Activated T-helper 1 cell treated with anti-CD3 and anti-CD28 coated beads, Interleukin-12 subunit alpha, Interleukin-12 subunit beta, Interleukin-2, Interleukin-4 antibody, amounts not matched to agents 30 ng/mL and 10 ng/mL and 1 ng/mL, durations not matched to agents 14 hours and 24 hours and 36 hours (primary cell): ENCODE data around the gene MYO1H. TPM values are rescaled to one million over a fixed set of nuclear protein-coding genes. Genes with fewer than 3 reads are reported as not detected.

Experiments used
- DNase-seq: peaks from one replicate; pipeline ENCODE4 v3.0.0; 2021; ENCODE audit warnings: low spot score
- H3K27ac Mint-ChIP-seq: one replicate; pipeline ENCODE4 v1.8.0; 2021; ENCODE audit warnings: mild to moderate bottlenecking, mixed read lengths
- H3K27me3 Mint-ChIP-seq: one replicate; pipeline ENCODE4 v1.8.0; 2022; ENCODE audit warnings: mild to moderate bottlenecking, moderate library complexity, mixed read lengths; ENCODE audit not compliant: insufficient read depth
- H3K36me3 Mint-ChIP-seq: one replicate; pipeline ENCODE4 v1.8.0; 2021; ENCODE audit warnings: low read depth, mixed read lengths
- H3K4me1 Mint-ChIP-seq: one replicate; pipeline ENCODE4 v1.8.0; 2021; ENCODE audit warnings: low read depth, mixed read lengths
- H3K4me3 Mint-ChIP-seq: one replicate; pipeline ENCODE4 v1.8.0; 2021; ENCODE audit warnings: mild to moderate bottlenecking, moderate library complexity, mixed read lengths
- H3K9me3 Mint-ChIP-seq: one replicate; pipeline ENCODE4 v1.8.0; 2021; ENCODE audit warnings: mixed read lengths
- intact Hi-C: fragments of 100-400 bp; cut with micrococcal nuclease; formaldehyde crosslinking; loops from one replicate; pipeline ENCODE4 v1.15.1; 2024
- total RNA-seq: library from RNA; stranded (reverse); gene quantifications from 2 replicates; pipeline ENCODE4 v1.2.3, GENCODE V29; 2022

Gene MYO1H
- total RNA-seq, 1 donor from 2014 or later: not detected

DNA sequence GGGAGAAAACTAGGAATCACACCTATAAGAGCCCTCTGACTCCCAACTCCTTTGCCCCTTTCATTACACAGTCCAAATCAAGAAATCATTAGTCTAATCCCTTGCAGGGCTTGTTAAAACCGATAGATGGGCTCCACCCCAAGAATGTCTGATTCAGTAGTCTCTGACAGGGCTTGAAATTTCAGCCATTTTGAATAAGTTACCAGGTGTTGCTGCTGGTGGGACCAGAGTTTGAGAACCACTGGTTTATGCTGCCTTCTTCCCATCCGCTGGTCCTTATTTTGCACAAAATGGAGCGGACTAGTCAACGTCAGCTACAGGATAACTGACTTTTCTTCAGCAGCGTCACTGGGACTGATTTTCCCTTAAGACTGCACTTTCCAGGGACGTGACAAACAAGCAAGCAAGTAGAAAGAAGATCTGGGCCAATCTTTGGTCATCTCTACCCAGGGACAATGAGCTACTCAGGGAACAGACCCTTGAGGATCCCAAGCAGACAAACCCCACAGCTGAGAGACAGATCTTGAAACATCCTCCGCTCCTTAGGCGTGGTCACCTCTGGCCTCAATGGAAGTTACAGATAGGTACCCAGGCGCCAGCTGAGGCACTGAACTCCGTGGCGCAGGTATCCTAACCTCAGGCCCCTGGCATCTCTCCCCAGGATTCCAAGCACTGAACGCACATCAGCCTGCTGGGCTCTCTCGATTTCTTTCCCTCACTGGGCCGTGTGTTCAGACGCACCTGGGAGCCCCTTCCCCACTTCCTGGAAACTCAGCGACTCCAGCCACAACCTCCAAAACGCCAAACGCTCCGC, 128.5 kb downstream of the MYO1H start:
- H3K36me3 Mint-ChIP-seq: peaks cover 2% of the 10 kb centered on the region
- no peaks in the 10 kb centered on the region for H3K9me3 Mint-ChIP-seq
- intact Hi-C loops: loop anchor here (2.0 to 10.0 kb wide), 5 partner anchors 43 to 1789 kb away; partner anchors contain the start of genes ALKBH2, PPTC7, PWP1 and USP30
- H3K27me3 Mint-ChIP-seq: no peaks in the 10 kb centered on the region
- no peak for DNase-seq
- H3K4me3 Mint-ChIP-seq: peak overlapping the region; percentile 94
- peaks cover 40% of the 10 kb centered on the region for H3K4me1 Mint-ChIP-seq
- H3K27ac Mint-ChIP-seq: peak overlapping the region; percentile 98

DNA sequence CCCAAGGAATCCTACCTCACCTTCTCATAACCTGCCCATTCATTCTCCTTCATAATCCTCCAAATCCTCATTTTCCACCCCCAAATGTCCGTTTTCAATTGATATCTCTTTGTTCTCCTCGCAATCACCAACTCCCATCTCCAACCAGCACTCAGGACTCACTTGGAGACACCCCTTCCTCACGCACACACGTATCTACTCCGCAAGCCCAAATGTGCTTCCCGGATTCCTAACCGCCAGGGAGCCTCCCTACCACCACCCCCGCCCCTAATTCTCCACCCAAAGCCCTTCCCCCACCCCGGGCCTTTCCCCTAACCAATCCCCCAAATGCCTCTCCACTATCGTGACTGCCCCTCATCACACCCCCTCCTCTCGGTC, 129.1 kb downstream of the MYO1H start:
- intact Hi-C loops: loop anchor here (1.0 to 10.0 kb wide), 9 partner anchors 44 to 1789 kb away; partner anchors contain the start of genes ALKBH2, FAM222A, GLTP and MMAB
- Mint-ChIP-seq H3K4me1 (peaks cover 40% of the 10 kb centered on the region), H3K27ac (peak overlapping the region; percentile 98), H3K36me3 (peaks cover 2% of the 10 kb centered on the region), H3K27me3 (no peaks in the 10 kb centered on the region), H3K4me3 (peak overlapping the region; percentile 94), H3K9me3 (no peaks in the 10 kb centered on the region)
- DNase-seq: no peak

- H3K9me3 Mint-ChIP-seq: no peaks in the 10 kb centered on the region
- H3K4me1 Mint-ChIP-seq: peaks cover 40% of the 10 kb centered on the region
- peak within 1 kb of the TSS; percentile 94 for H3K4me3 Mint-ChIP-seq
- no peaks in the 10 kb centered on the region for H3K27me3 Mint-ChIP-seq
- intact Hi-C loops: loop anchor here (1.0 to 10.0 kb wide), 9 partner anchors 45 to 1790 kb away; partner anchors contain the start of genes ALKBH2, FAM222A, GLTP and MMAB
- DNase-seq: peak; percentile 84
- peak within 1 kb of the TSS; percentile 98 for H3K27ac Mint-ChIP-seq
- peaks cover 2% of the 10 kb centered on the region for H3K36me3 Mint-ChIP-seq
Observed at GRCh38 chr12:109477185-109477962, 129.7 kb downstream of the MYO1H start, which contains the start of the genes KCTD10 and UBE3B. Gene KCTD10, minus strand, starts transcription at chr12:109477300. Its CDS starts 38 bp downstream, at chr12:109477262. Gene UBE3B, plus strand, starts transcription at chr12:109477634. Its CDS starts 5,918 bp downstream, at chr12:109483552.

- peaks cover 2% of the 10 kb centered on the region for H3K36me3 Mint-ChIP-seq
Observed at GRCh38 chr12:109477963-109478315, 130.2 kb downstream of the MYO1H start.

GRCh38 chr12:109479761-109480160, 132.1 kb downstream of the MYO1H start:
- Mint-ChIP-seq H3K36me3 (peaks cover 7% of the 10 kb centered on the region), H3K4me3 (no peak overlapping the region), H3K27ac (no peak overlapping the region), H3K9me3 (no peaks in the 10 kb centered on the region), H3K4me1 (peaks cover 34% of the 10 kb centered on the region), H3K27me3 (no peaks in the 10 kb centered on the region)
- no peak for DNase-seq
- intact Hi-C loops: loop anchor here (5.0 to 10.0 kb wide), 3 partner anchors 425 to 1792 kb away; partner anchors contain the start of genes PPTC7, PWP1 and USP30

More at GRCh38 chr12:109477963-109478315, 130.2 kb downstream of the MYO1H start:
- Mint-ChIP-seq H3K4me1 (peaks cover 40% of the 10 kb centered on the region), H3K4me3 (peak overlapping the region; percentile 94), H3K27me3 (no peaks in the 10 kb centered on the region), H3K27ac (peak overlapping the region; percentile 98), H3K9me3 (no peaks in the 10 kb centered on the region)
- no peak for DNase-seq
- intact Hi-C loops: loop anchor here (1.0 to 10.0 kb wide), 9 partner anchors 45 to 1791 kb away; partner anchors contain the start of genes ALKBH2, FAM222A, GLTP and MMAB

DNA sequence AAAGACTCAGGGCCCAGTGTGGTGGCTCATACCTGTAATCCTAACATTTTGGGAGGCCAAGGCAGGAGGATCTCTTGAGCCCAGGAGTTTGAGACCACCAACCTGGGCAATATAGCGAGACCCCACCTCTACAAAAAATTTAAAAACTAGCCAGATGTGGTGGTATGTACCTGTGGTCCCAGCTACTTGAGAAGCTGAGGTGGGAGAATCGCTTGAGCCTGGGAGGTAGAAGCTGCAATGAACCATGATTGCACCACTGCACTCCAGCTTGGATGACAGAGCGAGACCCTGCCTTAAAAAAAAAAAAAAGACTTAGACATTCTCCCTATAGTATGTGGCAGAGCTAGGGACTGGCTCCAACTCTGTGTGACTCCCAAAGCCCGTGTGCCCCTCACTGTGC, 132.7 kb downstream of the MYO1H start:
- no peak overlapping the region for H3K27ac Mint-ChIP-seq
- no peaks in the 10 kb centered on the region for H3K27me3 Mint-ChIP-seq
- no peak overlapping the region for H3K4me3 Mint-ChIP-seq
- intact Hi-C loops: no loop called here
- DNase-seq: no peak
- H3K9me3 Mint-ChIP-seq: no peaks in the 10 kb centered on the region
- peaks cover 32% of the 10 kb centered on the region for H3K4me1 Mint-ChIP-seq
- peaks cover 11% of the 10 kb centered on the region for H3K36me3 Mint-ChIP-seq

DNA sequence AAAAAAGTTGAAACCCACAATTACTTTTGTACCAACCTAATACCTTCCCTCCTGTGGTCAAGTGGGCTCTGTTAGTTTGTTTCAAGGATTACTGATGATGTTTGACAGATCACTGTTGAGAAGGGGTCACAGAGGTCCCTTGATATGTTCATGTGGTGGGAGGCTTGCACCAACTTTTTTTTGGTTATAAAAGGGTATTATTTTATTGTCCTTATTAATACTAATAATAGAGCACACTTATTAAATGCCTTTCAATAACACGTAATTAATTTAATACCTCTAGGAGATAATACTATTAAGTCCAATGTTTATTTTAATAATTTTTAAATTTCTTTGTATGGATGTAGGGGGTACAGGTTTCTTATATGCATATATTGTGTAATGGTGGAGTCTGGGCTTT, 134.2 kb downstream of the MYO1H start:
- H3K4me3 Mint-ChIP-seq: no peak overlapping the region
- no peak overlapping the region for H3K27ac Mint-ChIP-seq
- H3K9me3 Mint-ChIP-seq: no peaks in the 10 kb centered on the region
- no peaks in the 10 kb centered on the region for H3K27me3 Mint-ChIP-seq
- intact Hi-C loops: no loop called here
- no peak for DNase-seq
- peaks cover 11% of the 10 kb centered on the region for H3K36me3 Mint-ChIP-seq
- peaks cover 17% of the 10 kb centered on the region for H3K4me1 Mint-ChIP-seq

GRCh38 chr12:109482491-109482890, 134.8 kb downstream of the MYO1H start:
- DNase-seq: no peak
- Mint-ChIP-seq H3K27ac (no peak overlapping the region), H3K27me3 (no peaks in the 10 kb centered on the region), H3K9me3 (no peaks in the 10 kb centered on the region), H3K36me3 (peaks cover 14% of the 10 kb centered on the region), H3K4me1 (peaks cover 14% of the 10 kb centered on the region), H3K4me3 (no peak overlapping the region)
- intact Hi-C loops: no loop called here

DNA sequence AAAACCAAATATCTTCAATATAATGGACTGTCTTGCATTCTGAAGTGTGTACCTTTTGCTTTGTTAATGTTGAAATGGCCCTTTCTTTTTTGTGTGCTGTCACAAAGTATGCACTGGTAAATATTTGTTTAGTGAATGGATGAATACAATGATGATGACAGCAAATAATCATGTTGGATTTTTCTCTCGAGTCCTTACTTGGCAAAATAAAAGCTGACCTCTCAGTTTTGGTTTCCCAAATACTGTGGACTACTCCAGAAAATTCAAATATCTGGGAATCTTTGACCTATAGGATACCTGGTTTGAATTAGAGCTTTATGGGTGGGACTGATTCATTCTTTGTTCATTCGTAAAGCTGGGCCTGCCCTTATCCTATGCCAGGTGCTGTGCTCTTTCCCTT, 135.2 kb downstream of the MYO1H start:
- H3K27me3 Mint-ChIP-seq: no peaks in the 10 kb centered on the region
- no peak overlapping the region for H3K4me3 Mint-ChIP-seq
- no peak for DNase-seq
- H3K36me3 Mint-ChIP-seq: peaks cover 16% of the 10 kb centered on the region
- peaks cover 14% of the 10 kb centered on the region for H3K4me1 Mint-ChIP-seq
- intact Hi-C loops: no loop called here
- H3K9me3 Mint-ChIP-seq: no peaks in the 10 kb centered on the region
- no peak overlapping the region for H3K27ac Mint-ChIP-seq

GRCh38 chr12:109483346-109483745, 135.6 kb downstream of the MYO1H start:
- DNase-seq: no peak
- Mint-ChIP-seq H3K4me1 (peaks cover 14% of the 10 kb centered on the region), H3K36me3 (peaks cover 17% of the 10 kb centered on the region), H3K27ac (no peak overlapping the region), H3K9me3 (no peaks in the 10 kb centered on the region), H3K27me3 (no peaks in the 10 kb centered on the region), H3K4me3 (no peak overlapping the region)
- intact Hi-C loops: no loop called here

DNA sequence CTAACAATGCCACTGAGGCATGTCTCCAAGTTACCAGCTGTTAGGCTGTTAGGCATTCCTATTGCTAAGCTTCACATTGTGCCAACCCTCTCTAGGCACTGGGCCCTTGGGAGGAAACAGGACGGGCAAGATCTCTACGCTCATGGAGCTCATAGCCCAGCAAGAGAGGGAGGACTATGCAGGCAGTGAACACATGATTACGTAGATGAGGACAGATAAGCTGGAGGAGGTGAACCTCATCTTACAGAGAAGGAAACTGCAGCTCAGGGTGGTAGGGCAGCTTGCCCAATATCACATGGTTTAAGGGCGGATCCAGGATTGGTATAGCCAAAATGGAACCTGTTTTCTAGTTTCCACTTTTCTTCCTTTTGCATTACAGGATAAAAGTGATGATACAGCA, 137.5 kb downstream of the MYO1H start:
- no peaks in the 10 kb centered on the region for H3K4me1 Mint-ChIP-seq
- H3K27me3 Mint-ChIP-seq: no peaks in the 10 kb centered on the region
- H3K9me3 Mint-ChIP-seq: no peaks in the 10 kb centered on the region
- no peak overlapping the region for H3K27ac Mint-ChIP-seq
- H3K36me3 Mint-ChIP-seq: peaks cover 23% of the 10 kb centered on the region
- H3K4me3 Mint-ChIP-seq: no peak overlapping the region
- intact Hi-C loops: no loop called here
- no peak for DNase-seq

DNA sequence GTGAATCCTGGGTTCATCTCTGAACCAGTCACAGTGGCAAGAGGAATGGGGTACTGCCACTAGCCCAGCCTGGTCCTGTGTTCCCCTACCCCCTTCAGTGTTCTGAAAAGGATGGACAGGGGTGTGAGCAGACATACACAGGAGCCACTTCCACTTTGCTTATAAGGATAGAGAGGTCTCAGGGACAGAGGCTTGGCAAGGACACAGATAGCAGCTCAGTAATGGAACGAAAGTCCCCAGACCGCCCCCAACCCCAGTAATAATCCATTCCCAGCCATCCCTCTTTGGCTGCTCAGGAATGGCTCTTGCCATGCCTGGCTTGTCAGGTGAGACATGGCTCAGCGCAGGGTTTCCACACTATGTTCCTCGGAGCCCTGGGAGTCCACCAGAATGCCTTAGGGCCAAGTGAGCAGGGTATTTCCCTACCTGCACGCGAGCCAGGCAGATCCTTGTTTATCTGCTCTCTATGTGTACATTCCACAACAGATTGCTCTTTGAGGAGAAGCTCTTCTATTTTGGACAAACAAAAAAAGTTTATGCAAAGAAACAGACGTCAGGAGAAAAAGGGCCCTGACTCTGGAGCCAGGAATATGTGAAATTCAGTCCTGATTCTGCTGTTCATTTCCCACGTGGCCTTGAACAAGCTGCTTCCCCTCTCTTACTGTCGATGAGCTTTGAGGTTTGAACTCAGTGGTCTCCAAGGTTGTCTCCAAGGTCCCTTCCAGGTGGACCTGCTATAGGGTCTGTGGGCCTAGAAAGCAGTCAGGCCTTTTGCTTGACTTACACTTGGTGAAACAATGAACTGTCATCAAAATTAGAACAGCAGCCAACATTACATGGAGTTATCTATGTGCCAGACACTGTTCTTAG, 139.7 kb downstream of the MYO1H start:
- no peak for DNase-seq
- Mint-ChIP-seq H3K27me3 (no peaks in the 10 kb centered on the region), H3K4me3 (no peak overlapping the region), H3K9me3 (no peaks in the 10 kb centered on the region), H3K27ac (no peak overlapping the region), H3K36me3 (peaks cover 31% of the 10 kb centered on the region), H3K4me1 (no peaks in the 10 kb centered on the region)
- intact Hi-C loops: no loop called here
